Esophagus muscularis mucosa (tissue), 3 donors: ENCODE measurements around the gene HGS.

ENCODE experiments used
- POLR2AphosphoS5 ChIP-seq, 2 donors: sonication (generic); formaldehyde crosslinking; IDR thresholded peaks; one replicate each; pipeline ENCODE4 v1.6.1; 2017; ENCODE audit warnings: antibody characterized with exemption in 2 of 2
- TF ChIP-seq, protein P1 (sequence below), 3 experiments: fragments of 200-600 bp in 2 of 3; fragments of 450-650 bp in 1 of 3; sonication (generic) in 2 of 3; IDR thresholded peaks; one replicate each; pipeline ENCODE4 v1.5.1; 2017 to 2019; ENCODE audit warnings: antibody characterized with exemption in 3 of 3, mild to moderate bottlenecking in 2 of 3, moderate library complexity in 1 of 3

DNA sequence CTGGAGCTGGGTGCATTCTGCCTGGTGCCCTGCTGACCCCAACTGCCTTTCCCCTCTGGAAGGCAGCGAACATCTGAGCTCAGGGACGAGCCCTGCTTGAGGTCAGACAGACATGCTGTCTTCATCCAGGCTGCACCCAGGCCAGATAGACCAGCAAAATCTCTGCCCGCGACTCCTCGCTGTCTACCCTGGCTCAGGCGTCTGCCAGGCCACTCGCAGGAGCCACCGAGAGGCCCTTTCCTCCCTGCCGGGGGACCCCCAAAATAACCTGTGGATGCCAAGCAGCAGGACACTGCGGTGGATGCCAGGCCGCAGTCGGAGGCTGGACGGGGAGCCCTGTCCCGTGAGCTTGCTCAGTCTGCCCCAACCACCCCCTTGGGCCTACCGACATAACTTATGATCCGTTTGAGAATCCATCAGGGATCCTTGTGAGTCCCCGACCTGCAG lies 25.0 kb downstream of the HGS start:
- TF ChIP-seq POLR2AphosphoS5 (IDR thresholded peaks at IDR 0.05): no peak
- TF ChIP-seq, protein P1, sequence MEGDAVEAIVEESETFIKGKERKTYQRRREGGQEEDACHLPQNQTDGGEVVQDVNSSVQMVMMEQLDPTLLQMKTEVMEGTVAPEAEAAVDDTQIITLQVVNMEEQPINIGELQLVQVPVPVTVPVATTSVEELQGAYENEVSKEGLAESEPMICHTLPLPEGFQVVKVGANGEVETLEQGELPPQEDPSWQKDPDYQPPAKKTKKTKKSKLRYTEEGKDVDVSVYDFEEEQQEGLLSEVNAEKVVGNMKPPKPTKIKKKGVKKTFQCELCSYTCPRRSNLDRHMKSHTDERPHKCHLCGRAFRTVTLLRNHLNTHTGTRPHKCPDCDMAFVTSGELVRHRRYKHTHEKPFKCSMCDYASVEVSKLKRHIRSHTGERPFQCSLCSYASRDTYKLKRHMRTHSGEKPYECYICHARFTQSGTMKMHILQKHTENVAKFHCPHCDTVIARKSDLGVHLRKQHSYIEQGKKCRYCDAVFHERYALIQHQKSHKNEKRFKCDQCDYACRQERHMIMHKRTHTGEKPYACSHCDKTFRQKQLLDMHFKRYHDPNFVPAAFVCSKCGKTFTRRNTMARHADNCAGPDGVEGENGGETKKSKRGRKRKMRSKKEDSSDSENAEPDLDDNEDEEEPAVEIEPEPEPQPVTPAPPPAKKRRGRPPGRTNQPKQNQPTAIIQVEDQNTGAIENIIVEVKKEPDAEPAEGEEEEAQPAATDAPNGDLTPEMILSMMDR (IDR thresholded peaks at IDR 0.05): no peak
